HEK293 (cell line): ENCODE results near the gene ZSCAN22.
A peak's percentile ranks its signal among the peaks of the same experiment; 100 is the strongest.

Experiments
- CTCF ChIA-PET: fragments of 350-600 bp; formaldehyde crosslinking; extraction: SDS; loops from one replicate; lab custom pipeline; 2021; ENCODE audit warnings: antibody characterized with exemption; lab: Yijun Ruan, JAX
- POLR2A ChIA-PET: fragments of 300-600 bp; formaldehyde crosslinking; extraction: SDS; loops from one replicate; lab custom pipeline; 2020; ENCODE audit warnings: antibody characterized with exemption, inconsistent platforms; lab: Yijun Ruan, JAX
- H3K27ac ChIP-seq: fragments of 200-500 bp; sonication (Bioruptor generic); 2 replicates; pipeline ENCODE4 v1.5.1; 2014; ENCODE audit warnings: low read depth, low read length, control low read depth, inconsistent platforms; ENCODE audit errors: extremely low read depth
- H3K36me3 ChIP-seq, 2 experiments: fragments of 200-500 bp in 1 of 2; sonication (Bioruptor generic) in 1 of 2; 1 replicate in 1 of 2; 2 replicates in 1 of 2; pipeline ENCODE4 v1.5.1; 2014 to 2017; ENCODE audit warnings: inconsistent platforms in 2 of 2, low read length in 2 of 2; ENCODE audit not compliant: control insufficient read depth in 2 of 2, insufficient read depth in 1 of 2
- H3K4me1 ChIP-seq: fragments of 200-500 bp; sonication (Bioruptor generic); 2 replicates; pipeline ENCODE4 v1.5.1; 2014; ENCODE audit warnings: mild to moderate bottlenecking, low read length, inconsistent platforms; ENCODE audit not compliant: control insufficient read depth, insufficient read depth
- H3K4me3 ChIP-seq: 2 replicates; pipeline ENCODE4 v1.5.1; 2011; ENCODE audit warnings: low read depth, mild to moderate bottlenecking, control low read depth, low read length, moderate library complexity
- H3K9me3 ChIP-seq: fragments of 200-500 bp; sonication (Bioruptor generic); 2 replicates; pipeline ENCODE4 v1.5.1; 2014; ENCODE audit warnings: low read depth, low read length, inconsistent platforms; ENCODE audit not compliant: control insufficient read depth, insufficient read depth
- BCL11A ChIP-seq: fragments of 450-650 bp; formaldehyde crosslinking; IDR thresholded peaks from 2 replicates; pipeline ENCODE4 v1.5.1; 2016; ENCODE audit warnings: low read depth, missing biosample characterization, missing genetic modification characterization
- BCL6B ChIP-seq: fragments of 450-650 bp; formaldehyde crosslinking; IDR thresholded peaks from 2 replicates; pipeline ENCODE4 v1.5.1; 2017; ENCODE audit warnings: missing biosample characterization, missing genetic modification characterization
- EGR2 ChIP-seq: fragments of 450-650 bp; formaldehyde crosslinking; IDR thresholded peaks from 2 replicates; pipeline ENCODE4 v1.5.1; 2016; ENCODE audit warnings: low read depth, missing biosample characterization, missing genetic modification characterization
- HIC1 ChIP-seq: fragments of 450-650 bp; formaldehyde crosslinking; IDR thresholded peaks from 2 replicates; pipeline ENCODE4 v1.5.1; 2016; ENCODE audit warnings: missing biosample characterization, missing genetic modification characterization
- HOXA7 ChIP-seq: sonication (generic); formaldehyde crosslinking; IDR thresholded peaks from 2 replicates; pipeline ENCODE4 v1.8.1; 2022; ENCODE audit warnings: missing genetic modification reagents, borderline replicate concordance
- KLF10 ChIP-seq: fragments of 450-650 bp; IDR thresholded peaks from 2 replicates; pipeline ENCODE4 v1.5.1; 2018; ENCODE audit warnings: missing biosample characterization, mild to moderate bottlenecking, missing genetic modification characterization
- OVOL3 ChIP-seq: fragments of 450-650 bp; formaldehyde crosslinking; IDR thresholded peaks from 2 replicates; pipeline ENCODE4 v1.5.1; 2016; ENCODE audit warnings: missing biosample characterization, missing genetic modification characterization
- PRDM6 ChIP-seq: fragments of 450-650 bp; formaldehyde crosslinking; IDR thresholded peaks from 2 replicates; pipeline ENCODE4 v1.5.1; 2017; ENCODE audit warnings: missing biosample characterization, missing genetic modification characterization
- SP2 ChIP-seq: fragments of 450-650 bp; formaldehyde crosslinking; IDR thresholded peaks from 2 replicates; pipeline ENCODE4 v1.5.1; 2016; ENCODE audit warnings: missing biosample characterization, missing genetic modification characterization
- YY1 ChIP-seq: fragments of 450-650 bp; formaldehyde crosslinking; IDR thresholded peaks from 2 replicates; pipeline ENCODE4 v1.5.1; 2018; ENCODE audit warnings: missing biosample characterization, missing genetic modification characterization
- ZBTB20 ChIP-seq: fragments of 450-650 bp; formaldehyde crosslinking; IDR thresholded peaks from 2 replicates; pipeline ENCODE4 v1.5.1; 2016; ENCODE audit warnings: missing biosample characterization, missing genetic modification characterization
- ZBTB7A ChIP-seq: fragments of 450-650 bp; formaldehyde crosslinking; IDR thresholded peaks from 2 replicates; pipeline ENCODE4 v1.5.1; 2016; ENCODE audit warnings: low read depth, missing biosample characterization, missing genetic modification characterization
- ZIC2 ChIP-seq: fragments of 450-650 bp; formaldehyde crosslinking; IDR thresholded peaks from 2 replicates; pipeline ENCODE4 v1.5.1; 2016; ENCODE audit warnings: missing biosample characterization, missing genetic modification characterization
- ZNF132 ChIP-seq: fragments of 450-650 bp; formaldehyde crosslinking; IDR thresholded peaks from 2 replicates; pipeline ENCODE4 v1.5.1; 2017; ENCODE audit warnings: missing biosample characterization, missing genetic modification characterization, borderline replicate concordance
- ZNF133 ChIP-seq: fragments of 450-650 bp; formaldehyde crosslinking; IDR thresholded peaks from 2 replicates; pipeline ENCODE4 v1.5.1; 2016; ENCODE audit warnings: missing biosample characterization, missing genetic modification characterization
- ZNF138 ChIP-seq: fragments of 450-650 bp; formaldehyde crosslinking; IDR thresholded peaks from 2 replicates; pipeline ENCODE4 v1.5.1; 2016; ENCODE audit warnings: missing biosample characterization, missing genetic modification characterization, borderline replicate concordance
- ZNF157 ChIP-seq: fragments of 450-650 bp; formaldehyde crosslinking; IDR thresholded peaks from 2 replicates; pipeline ENCODE4 v1.5.1; 2016; ENCODE audit warnings: missing biosample characterization, missing genetic modification characterization
- ZNF19 ChIP-seq: fragments of 450-650 bp; formaldehyde crosslinking; IDR thresholded peaks from 2 replicates; pipeline ENCODE4; 2016; ENCODE audit warnings: missing biosample characterization, missing genetic modification characterization, low read depth
- ZNF211 ChIP-seq: fragments of 450-650 bp; formaldehyde crosslinking; IDR thresholded peaks from 2 replicates; pipeline ENCODE4 v1.5.1; 2016; ENCODE audit warnings: low read depth, missing biosample characterization, missing genetic modification characterization
- ZNF274 ChIP-seq, 2 experiments: fragments of 200-500 bp in 1 of 2; fragments of 450-650 bp in 1 of 2; sonication (Bioruptor generic) in 1 of 2; formaldehyde crosslinking in 1 of 2; IDR thresholded peaks; 2 replicates each; pipeline versions ENCODE4 v1.5.1 to v1.6.1; 2014 to 2016; ENCODE audit warnings: borderline replicate concordance in 1 of 2, inconsistent platforms in 1 of 2, low read length in 1 of 2, missing biosample characterization in 1 of 2, missing genetic modification characterization in 1 of 2
- ZNF366 ChIP-seq: fragments of 450-650 bp; formaldehyde crosslinking; conservative IDR thresholded peaks from 2 replicates; pipeline ENCODE4 v1.5.1; 2016; ENCODE audit warnings: missing biosample characterization, missing genetic modification characterization
- ZNF501 ChIP-seq: fragments of 450-650 bp; formaldehyde crosslinking; IDR thresholded peaks from 2 replicates; pipeline ENCODE4 v1.5.1; 2016; ENCODE audit warnings: missing biosample characterization, missing genetic modification characterization
- ZNF513 ChIP-seq: fragments of 450-650 bp; IDR thresholded peaks from 2 replicates; pipeline ENCODE4 v1.5.1; 2018; ENCODE audit warnings: missing biosample characterization, missing genetic modification characterization
- ZNF530 ChIP-seq: fragments of 450-650 bp; formaldehyde crosslinking; IDR thresholded peaks from 2 replicates; pipeline ENCODE4 v1.5.1; 2016; ENCODE audit warnings: low read depth, missing biosample characterization, missing genetic modification characterization
- ZNF596 ChIP-seq: fragments of 450-650 bp; IDR thresholded peaks from 2 replicates; pipeline ENCODE4 v1.5.0; 2018; ENCODE audit warnings: missing biosample characterization, mild to moderate bottlenecking, missing genetic modification characterization, moderate library complexity
- ZNF654 ChIP-seq: fragments of 450-650 bp; formaldehyde crosslinking; IDR thresholded peaks from 2 replicates; pipeline ENCODE4 v1.5.1; 2016; ENCODE audit warnings: low read depth, missing biosample characterization, missing genetic modification characterization
- ZNF658 ChIP-seq: fragments of 450-650 bp; formaldehyde crosslinking; IDR thresholded peaks from 2 replicates; pipeline ENCODE4; 2016; ENCODE audit warnings: missing biosample characterization, missing genetic modification characterization
- ZNF777 ChIP-seq: fragments of 450-650 bp; formaldehyde crosslinking; IDR thresholded peaks from 2 replicates; pipeline ENCODE4 v1.5.1; 2017; ENCODE audit warnings: missing biosample characterization, missing genetic modification characterization, borderline replicate concordance

Gene ZSCAN22

GRCh38 chr19:58346961-58347929 lies 20.5 kb downstream of the ZSCAN22 start:
- Histone ChIP-seq H3K4me3 (peak overlapping the region; percentile 79), H3K9me3 (no peaks in the 10 kb centered on the region), H3K4me1 (no peaks in the 10 kb centered on the region), H3K27ac (peak overlapping the region; percentile 34; the same call in 1 of the 2 replicates), H3K36me3 (no peaks in the 10 kb centered on the region; a peak in 1 of 3 replicates)
- CTCF ChIA-PET: interaction anchor here (0.7 to 1.6 kb wide), 3 partner anchors 13 to 19 kb away, joined by 3 to 9 read pairs (median 3); partner anchors contain the start of gene ZNF497
- POLR2A ChIA-PET: interaction anchor here (0.6 to 3.0 kb wide), 12 partner anchors 15 to 1063 kb away, joined by 3 to 29 read pairs (median 4); partner anchors contain the start of genes ZBTB45, ZNF497, ZNF584 and ZNF8
- TF ChIP-seq ZBTB7A (tag by site-specific recombination) (no peak), YY1 (tag by site-specific recombination) (no peak), ZNF530 (no peak), ZIC2 (tag by site-specific recombination) (peak; percentile 65), ZNF138 (no peak), BCL6B (tag by site-specific recombination) (no peak), ZBTB20 (tag by site-specific recombination) (peak; percentile 84), ZNF658 (tag by site-specific recombination) (no peak), EGR2 (tag by site-specific recombination) (no peak), ZNF157 (tag by site-specific recombination) (no peak), ZNF654 (tag by site-specific recombination) (no peak), ZNF19 (tag by site-specific recombination) (no peak), KLF10 (peak; percentile 53; the same call in 1 of the 2 replicates), ZNF274 (IDR thresholded peaks at IDR 0.05; ENCODE audit: low read length) (no peak), ZNF274 (tag by site-specific recombination; IDR thresholded peaks at IDR 0.05; ENCODE audit: borderline replicate concordance) (no peak), SP2 (tag by site-specific recombination) (peak; percentile 30; the same call in 1 of the 2 replicates), OVOL3 (tag by site-specific recombination) (no peak), HOXA7 (no peak), ZNF513 (tag by site-specific recombination) (no peak), ZNF132 (tag by site-specific recombination) (no peak), ZNF133 (tag by site-specific recombination) (no peak), ZNF211 (no peak), HIC1 (tag by site-specific recombination) (peak; percentile 37; the same call in 1 of the 2 replicates), ZNF501 (tag by site-specific recombination) (0 out of 2 replicates have a peak, but pooled peaks have one; percentile 27), ZNF596 (0 out of 2 replicates have a peak, but pooled peaks have one; percentile 8), BCL11A (tag by site-specific recombination) (no peak), PRDM6 (tag by site-specific recombination) (no peak), ZNF777 (tag by site-specific recombination) (peak; percentile 90; the same call in 1 of the 2 replicates), ZNF366 (tag by site-specific recombination) (0 out of 2 replicates have a peak, but pooled peaks have one; percentile 18)
